ENCODE measurements around the gene MICAL3. TPM values are rescaled to one million over a fixed set of nuclear protein-coding genes. Genes with fewer than 3 reads are reported as not detected.

MICAL3 gene
- total and polyA plus RNA-seq, 4 donors: 4.4 to 30.7 (median 15.4) TPM

GRCh38 chr22:17783312-17783711 lies 241.0 kb downstream of the MICAL3 start:
- no peak overlapping the region for H3K4me3 ChIP-seq
- H3K27ac ChIP-seq (ENCODE audit: low read depth in 1 of 2, low read length in 1 of 2): no peak overlapping the region
- H3K4me1 ChIP-seq (ENCODE audit: control insufficient read depth in 5 of 5, insufficient read depth in 5 of 5, low read length in 5 of 5): peaks cover 0 to 13% (median 8%) of the 10 kb centered on the region in 5 donors
- ATAC-seq (ENCODE audit: insufficient read depth, low FRiP score) (no peak), DNase-seq (no peak)
- peaks cover 0 to 1% (median 0%) of the 10 kb centered on the region in 4 donors for H3K36me3 ChIP-seq (ENCODE audit: control insufficient read depth in 4 of 4, insufficient read depth in 4 of 4, low read length in 4 of 4)
- no peak for TF ChIP-seq CTCF (IDR thresholded peaks at IDR 0.05; ENCODE audit: control extremely low read depth, extremely low read depth)
- peaks cover 0 to 3% (median 0%) of the 10 kb centered on the region in 3 donors for H3K27me3 ChIP-seq (ENCODE audit: control insufficient read depth in 3 of 3, insufficient read depth in 3 of 3, low read length in 2 of 3)
- H3K9me3 ChIP-seq (ENCODE audit: control insufficient read depth in 4 of 4, insufficient read depth in 3 of 4, low read length in 3 of 4): peaks cover 0 to 3% (median 0%) of the 10 kb centered on the region in 4 donors
- no peak overlapping the region for H3K9ac ChIP-seq (ENCODE audit: insufficient read depth in 1 of 2, low read length in 2 of 2)
- WGBS, 2 donors: 81% methylated on average over 9 of the region's 9 CpGs

GRCh38 chr22:17782621-17783020 lies 241.7 kb downstream of the MICAL3 start:
- H3K9ac ChIP-seq (ENCODE audit: insufficient read depth in 1 of 2, low read length in 2 of 2): no peak overlapping the region
- ATAC-seq (ENCODE audit: insufficient read depth, low FRiP score): no peak
- no peak overlapping the region for H3K4me3 ChIP-seq
- no peak overlapping the region for H3K27ac ChIP-seq (ENCODE audit: low read depth in 1 of 2, low read length in 1 of 2)
- H3K9me3 ChIP-seq (ENCODE audit: control insufficient read depth in 4 of 4, insufficient read depth in 3 of 4, low read length in 3 of 4): peaks cover 0 to 3% (median 0%) of the 10 kb centered on the region in 4 donors
- H3K4me1 ChIP-seq (ENCODE audit: control insufficient read depth in 5 of 5, insufficient read depth in 5 of 5, low read length in 5 of 5): peaks cover 0 to 13% (median 8%) of the 10 kb centered on the region in 5 donors
- no peak for DNase-seq
- WGBS, 2 donors: 94 to 96% methylated on average over 13 of the region's 13 CpGs
- peaks cover 0 to 3% (median 0%) of the 10 kb centered on the region in 3 donors for H3K27me3 ChIP-seq (ENCODE audit: control insufficient read depth in 3 of 3, insufficient read depth in 3 of 3, low read length in 2 of 3)
- no peak for TF ChIP-seq CTCF (IDR thresholded peaks at IDR 0.05; ENCODE audit: control extremely low read depth, extremely low read depth)
- no peaks in the 10 kb centered on the region for H3K36me3 ChIP-seq (ENCODE audit: control insufficient read depth in 4 of 4, insufficient read depth in 4 of 4, low read length in 4 of 4)

- no peak for DNase-seq
Measured at GRCh38 chr22:17782158-17782557, 242.2 kb downstream of the MICAL3 start.

More at GRCh38 chr22:17782158-17782557, 242.2 kb downstream of the MICAL3 start:
- no peaks in the 10 kb centered on the region for H3K36me3 ChIP-seq (ENCODE audit: control insufficient read depth in 4 of 4, insufficient read depth in 4 of 4, low read length in 4 of 4)
- no peak for TF ChIP-seq CTCF (IDR thresholded peaks at IDR 0.05; ENCODE audit: control extremely low read depth, extremely low read depth)
- H3K27me3 ChIP-seq (ENCODE audit: control insufficient read depth in 3 of 3, insufficient read depth in 3 of 3, low read length in 2 of 3): peaks cover 0 to 3% (median 0%) of the 10 kb centered on the region in 3 donors
- H3K4me3 ChIP-seq: no peak overlapping the region
- WGBS, 2 donors: 81 to 85% methylated on average over 13 of the region's 13 CpGs
- H3K9ac ChIP-seq (ENCODE audit: insufficient read depth in 1 of 2, low read length in 2 of 2): no peak overlapping the region
- H3K4me1 ChIP-seq (ENCODE audit: control insufficient read depth in 5 of 5, insufficient read depth in 5 of 5, low read length in 5 of 5): peaks cover 0 to 13% (median 8%) of the 10 kb centered on the region in 5 donors
- H3K9me3 ChIP-seq (ENCODE audit: control insufficient read depth in 4 of 4, insufficient read depth in 3 of 4, low read length in 3 of 4): peaks cover 0 to 3% (median 0%) of the 10 kb centered on the region in 4 donors
- ATAC-seq (ENCODE audit: insufficient read depth, low FRiP score): no peak
- no peak overlapping the region for H3K27ac ChIP-seq (ENCODE audit: low read depth in 1 of 2, low read length in 1 of 2)
